ENCODE measurements around the gene RARS1. TPM values are rescaled to one million over a fixed set of nuclear protein-coding genes. Genes with fewer than 3 reads are reported as not detected.

The RARS1 gene
- total and polyA plus RNA-seq, 3 donors from 2014 or later: 36.1 to 83.4 (median 73.3) TPM

- no peak for DNase-seq
- intact Hi-C loops (cut with DNase I; ENCODE audit: low total_unique reads): no loop called here
- Histone ChIP-seq H3K36me3 (ENCODE audit: low read depth, missing control alignments) (no peaks in the 10 kb centered on the region), H3K27me3 (no peaks in the 10 kb centered on the region), H3K27ac (no peak overlapping the region), H3K4me1 (no peaks in the 10 kb centered on the region), H3K9me3 (no peaks in the 10 kb centered on the region), H3K4me3 (no peak overlapping the region)
- 62 to 82% methylated on average over 1 of the region's 1 CpG for WGBS, 2 donors
- TF ChIP-seq POLR2A (IDR thresholded peaks at IDR 0.05): no peak
- no peak for TF ChIP-seq CTCF (IDR thresholded peaks at IDR 0.05)
Measured at GRCh38 chr5:168474319-168474718, 12.0 kb upstream of the RARS1 start.

- 52 to 55% methylated on average over 7 of the region's 7 CpGs for WGBS, 2 donors
- Histone ChIP-seq H3K4me3 (no peak overlapping the region), H3K9me3 (no peaks in the 10 kb centered on the region), H3K4me1 (no peaks in the 10 kb centered on the region), H3K27ac (no peak overlapping the region), H3K36me3 (ENCODE audit: low read depth, missing control alignments) (no peaks in the 10 kb centered on the region), H3K27me3 (no peaks in the 10 kb centered on the region)
- intact Hi-C loops (cut with DNase I; ENCODE audit: low total_unique reads): no loop called here
- TF ChIP-seq CTCF (IDR thresholded peaks at IDR 0.05) (no peak), POLR2A (IDR thresholded peaks at IDR 0.05) (no peak)
- no peak for DNase-seq
Measured at GRCh38 chr5:168477060-168477459, 9.2 kb upstream of the RARS1 start.

DNA sequence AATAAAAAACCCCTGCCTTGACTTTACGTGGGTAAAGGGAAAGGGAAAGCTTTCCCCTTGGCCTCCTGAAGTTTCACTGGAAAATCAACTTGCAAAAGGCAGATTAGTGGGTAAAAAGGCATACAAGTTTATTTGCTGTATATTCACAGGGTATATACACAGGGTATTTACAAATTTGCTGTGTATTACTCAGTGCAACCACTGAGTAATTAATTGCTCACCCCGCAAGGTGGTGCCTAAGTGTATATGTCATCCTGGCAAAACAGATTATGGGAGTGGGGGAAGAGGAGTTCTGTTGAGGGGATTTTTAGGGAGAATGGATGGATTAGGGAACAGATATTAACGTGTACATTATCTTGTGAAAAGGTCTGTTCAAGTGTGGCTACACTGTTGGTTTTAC, 7.1 kb upstream of the RARS1 start:
- H3K27me3 ChIP-seq: no peaks in the 10 kb centered on the region
- intact Hi-C loops (cut with DNase I; ENCODE audit: low total_unique reads): no loop called here
- no peaks in the 10 kb centered on the region for H3K4me1 ChIP-seq
- no peak for DNase-seq
- 70 to 81% methylated on average over 3 of the region's 3 CpGs for WGBS, 2 donors
- no peak overlapping the region for H3K4me3 ChIP-seq
- no peak for TF ChIP-seq POLR2A (IDR thresholded peaks at IDR 0.05)
- no peak for TF ChIP-seq CTCF (IDR thresholded peaks at IDR 0.05)
- no peak overlapping the region for H3K27ac ChIP-seq
- no peaks in the 10 kb centered on the region for H3K36me3 ChIP-seq (ENCODE audit: low read depth, missing control alignments)
- no peaks in the 10 kb centered on the region for H3K9me3 ChIP-seq

DNA sequence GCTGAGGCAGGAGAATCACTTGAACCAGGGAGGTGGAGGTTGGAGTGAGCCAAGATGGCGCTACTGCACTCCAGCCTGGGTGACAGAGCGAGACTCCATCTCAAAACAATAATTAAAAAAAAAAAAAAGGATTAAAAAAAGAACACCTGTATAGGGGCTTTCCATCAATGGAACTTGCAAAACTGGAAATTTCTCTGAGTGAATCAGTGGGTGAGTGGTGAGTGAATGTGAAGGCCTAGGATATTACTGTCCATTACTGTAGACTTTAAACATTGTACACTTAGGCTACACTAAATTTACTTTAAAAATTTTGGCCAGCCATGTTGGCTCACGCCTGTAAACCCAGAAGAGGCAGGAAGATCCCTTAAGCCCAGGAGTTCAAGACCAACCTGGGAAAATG, 5.7 kb upstream of the RARS1 start:
- TF ChIP-seq POLR2A (IDR thresholded peaks at IDR 0.05) (no peak), CTCF (IDR thresholded peaks at IDR 0.05) (no peak)
- no peak for DNase-seq
- Histone ChIP-seq H3K4me3 (no peak overlapping the region), H3K27me3 (no peaks in the 10 kb centered on the region), H3K27ac (no peak overlapping the region), H3K9me3 (no peaks in the 10 kb centered on the region), H3K36me3 (ENCODE audit: low read depth, missing control alignments) (no peaks in the 10 kb centered on the region), H3K4me1 (no peaks in the 10 kb centered on the region)
- 86 to 94% methylated on average over 3 of the region's 3 CpGs for WGBS, 2 donors
- intact Hi-C loops (cut with DNase I; ENCODE audit: low total_unique reads): no loop called here

DNA sequence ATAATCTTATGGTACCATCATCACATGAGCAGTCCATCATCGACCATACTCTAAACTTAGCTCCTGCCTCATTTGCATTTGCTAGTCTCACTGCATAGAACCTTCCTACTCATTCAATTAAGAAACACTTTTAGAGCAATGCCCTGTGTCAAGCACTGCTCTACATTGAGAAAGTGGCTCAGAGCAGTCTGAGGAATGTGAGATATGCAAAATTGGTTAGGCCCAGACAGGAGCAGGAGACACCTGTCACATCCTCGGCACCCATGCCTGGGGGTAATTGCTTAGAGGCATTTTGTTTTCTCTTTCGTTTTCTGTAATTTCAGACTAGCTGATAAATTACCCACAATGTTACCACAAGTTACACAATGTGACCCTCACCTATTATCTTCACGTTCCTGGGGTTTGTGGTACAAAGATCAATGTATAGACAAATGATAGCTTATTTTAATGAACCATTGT, 4.9 kb upstream of the RARS1 start:
- Histone ChIP-seq H3K9me3 (no peaks in the 10 kb centered on the region), H3K4me3 (no peak overlapping the region), H3K4me1 (peaks cover 4% of the 10 kb centered on the region), H3K27me3 (no peaks in the 10 kb centered on the region), H3K36me3 (ENCODE audit: low read depth, missing control alignments) (no peaks in the 10 kb centered on the region), H3K27ac (no peak overlapping the region)
- no peak for TF ChIP-seq CTCF (IDR thresholded peaks at IDR 0.05)
- no peak for TF ChIP-seq POLR2A (IDR thresholded peaks at IDR 0.05)
- intact Hi-C loops (cut with DNase I; ENCODE audit: low total_unique reads): no loop called here
- WGBS, 2 donors: 45 to 52% methylated on average over 4 of the region's 4 CpGs
- no peak for DNase-seq

All from testis (tissue), 3 donors.